HepG2 (cell line): ENCODE measurements around the gene GDF11.

Source experiments
- CTCF ChIP-seq: sonication (generic); formaldehyde crosslinking; IDR thresholded peaks from 2 replicates; pipeline ENCODE4 v1.5.0; 2020; ENCODE audit warnings: mild to moderate bottlenecking, missing genetic modification reagents, moderate library complexity
- ELF4 ChIP-seq: sonication (generic); formaldehyde crosslinking; IDR thresholded peaks from 2 replicates; pipeline ENCODE4 v1.5.0; 2020; ENCODE audit warnings: missing genetic modification reagents, mild to moderate bottlenecking, moderate library complexity, borderline replicate concordance
- ERF ChIP-seq: IDR thresholded peaks from 2 replicates; pipeline ENCODE4 v1.6.1; 2018; ENCODE audit warnings: missing biosample characterization, missing genetic modification reagents
- FUBP1 ChIP-seq: sonication (generic); formaldehyde crosslinking; IDR thresholded peaks from 2 replicates; pipeline ENCODE4 v1.5.1; 2020; ENCODE audit warnings: missing genetic modification reagents, mild to moderate bottlenecking, borderline replicate concordance
- HDAC2 ChIP-seq: sonication (generic); formaldehyde crosslinking; IDR thresholded peaks from 2 replicates; pipeline ENCODE4 v1.4.0; 2020; ENCODE audit warnings: missing genetic modification reagents
- RNF2 ChIP-seq: fragments of 450-650 bp; conservative IDR thresholded peaks from 2 replicates; pipeline ENCODE4 v1.6.1; 2016; ENCODE audit warnings: low read depth
- TAF1 ChIP-seq: sonication (generic); formaldehyde crosslinking; IDR thresholded peaks from 2 replicates; pipeline ENCODE4 v1.4.0; 2020; ENCODE audit warnings: missing genetic modification reagents

GRCh38 chr12:55738123-55739024 is 4.5 kb upstream of the GDF11 start:
- TF ChIP-seq TAF1 (CRISPR knock-in tag) (no peak), RNF2 (no peak), ERF (CRISPR knock-in tag) (no peak), CTCF (CRISPR knock-in tag) (peak; percentile 85), FUBP1 (CRISPR knock-in tag) (no peak), HDAC2 (no peak), ELF4 (CRISPR knock-in tag) (no peak)
